GM19395 (cell line): ENCODE results near the gene KIF7.
"Not testable (repeated sequence)": the region's sequence is repeated elsewhere in the genome, so short reads cannot be mapped to it uniquely, and the experiment has no call there.

Experiments
- ATAC-seq: cut with Tn5 transposase; IDR thresholded peaks from one replicate; pipeline ENCODE4 v1.9.1; 2021; ENCODE audit warnings: mild to moderate bottlenecking, moderate library complexity; ENCODE audit not compliant: unreplicated experiment

The KIF7 gene, protein sequence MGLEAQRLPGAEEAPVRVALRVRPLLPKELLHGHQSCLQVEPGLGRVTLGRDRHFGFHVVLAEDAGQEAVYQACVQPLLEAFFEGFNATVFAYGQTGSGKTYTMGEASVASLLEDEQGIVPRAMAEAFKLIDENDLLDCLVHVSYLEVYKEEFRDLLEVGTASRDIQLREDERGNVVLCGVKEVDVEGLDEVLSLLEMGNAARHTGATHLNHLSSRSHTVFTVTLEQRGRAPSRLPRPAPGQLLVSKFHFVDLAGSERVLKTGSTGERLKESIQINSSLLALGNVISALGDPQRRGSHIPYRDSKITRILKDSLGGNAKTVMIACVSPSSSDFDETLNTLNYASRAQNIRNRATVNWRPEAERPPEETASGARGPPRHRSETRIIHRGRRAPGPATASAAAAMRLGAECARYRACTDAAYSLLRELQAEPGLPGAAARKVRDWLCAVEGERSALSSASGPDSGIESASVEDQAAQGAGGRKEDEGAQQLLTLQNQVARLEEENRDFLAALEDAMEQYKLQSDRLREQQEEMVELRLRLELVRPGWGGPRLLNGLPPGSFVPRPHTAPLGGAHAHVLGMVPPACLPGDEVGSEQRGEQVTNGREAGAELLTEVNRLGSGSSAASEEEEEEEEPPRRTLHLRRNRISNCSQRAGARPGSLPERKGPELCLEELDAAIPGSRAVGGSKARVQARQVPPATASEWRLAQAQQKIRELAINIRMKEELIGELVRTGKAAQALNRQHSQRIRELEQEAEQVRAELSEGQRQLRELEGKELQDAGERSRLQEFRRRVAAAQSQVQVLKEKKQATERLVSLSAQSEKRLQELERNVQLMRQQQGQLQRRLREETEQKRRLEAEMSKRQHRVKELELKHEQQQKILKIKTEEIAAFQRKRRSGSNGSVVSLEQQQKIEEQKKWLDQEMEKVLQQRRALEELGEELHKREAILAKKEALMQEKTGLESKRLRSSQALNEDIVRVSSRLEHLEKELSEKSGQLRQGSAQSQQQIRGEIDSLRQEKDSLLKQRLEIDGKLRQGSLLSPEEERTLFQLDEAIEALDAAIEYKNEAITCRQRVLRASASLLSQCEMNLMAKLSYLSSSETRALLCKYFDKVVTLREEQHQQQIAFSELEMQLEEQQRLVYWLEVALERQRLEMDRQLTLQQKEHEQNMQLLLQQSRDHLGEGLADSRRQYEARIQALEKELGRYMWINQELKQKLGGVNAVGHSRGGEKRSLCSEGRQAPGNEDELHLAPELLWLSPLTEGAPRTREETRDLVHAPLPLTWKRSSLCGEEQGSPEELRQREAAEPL (N-terminal part only)

GRCh38 chr15:89654847-89655805 is at the start of gene KIF7:
Gene KIF7, minus strand, starts transcription at chr15:89655467. Its CDS starts 2,537 bp downstream, at chr15:89652930.
- ATAC-seq = no peak

DNA sequence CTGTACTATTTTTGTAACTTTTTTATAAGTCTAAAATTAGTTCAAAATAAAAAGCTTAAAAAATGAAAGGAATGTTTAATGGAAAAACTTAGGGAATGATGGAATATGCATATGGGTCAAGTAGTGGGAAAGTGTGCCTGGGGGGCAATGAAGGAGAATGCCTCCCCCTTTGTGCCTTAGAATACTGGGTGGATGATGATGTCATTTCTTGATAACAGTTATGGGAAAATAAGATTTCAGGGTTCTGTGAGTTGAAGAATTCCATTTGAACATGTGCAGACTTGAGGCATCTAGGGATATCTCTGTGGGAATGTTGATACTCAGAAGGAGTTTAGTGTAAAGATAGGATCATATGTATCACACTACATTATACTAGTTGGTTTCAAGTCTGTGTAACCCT is 49.1 kb upstream of the KIF7 start:
- no peak for ATAC-seq

- ATAC-seq = no peak
Observed at GRCh38 chr15:89695198-89695597, 39.9 kb upstream of the KIF7 start.

DNA sequence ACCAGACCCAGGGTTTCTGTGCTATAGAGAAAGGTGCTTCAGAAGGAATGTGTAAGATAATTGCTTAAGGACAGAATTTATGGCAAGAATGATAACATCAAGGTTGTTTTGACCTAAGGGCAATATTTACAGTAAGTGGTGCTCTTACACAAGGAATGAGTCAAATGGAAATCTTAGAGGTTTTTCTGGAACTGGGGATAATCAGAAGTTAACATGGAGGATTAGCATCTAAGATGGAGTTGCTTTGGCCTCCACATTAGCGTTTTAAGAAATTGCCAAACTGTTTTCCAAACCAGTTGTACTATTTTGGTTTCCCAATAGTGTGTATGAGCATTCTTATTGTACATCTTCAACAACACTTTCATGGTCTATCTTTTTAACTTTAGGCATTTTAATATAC is 38.4 kb upstream of the KIF7 start:
- ATAC-seq = no peak

GRCh38 chr15:89693091-89693490 is 37.8 kb upstream of the KIF7 start:
- ATAC-seq = no peak

- peak; percentile 92 for ATAC-seq
Observed at GRCh38 chr15:89690276-89691218, 35.3 kb upstream of the KIF7 start, which contains the start of the genes PEX11A and WDR93. Gene PEX11A, minus strand, starts transcription at chr15:89690754. Its CDS starts 122 bp downstream, at chr15:89690632. Gene WDR93, plus strand, starts transcription at chr15:89690811. Its CDS starts 10,936 bp downstream, at chr15:89701747.

DNA sequence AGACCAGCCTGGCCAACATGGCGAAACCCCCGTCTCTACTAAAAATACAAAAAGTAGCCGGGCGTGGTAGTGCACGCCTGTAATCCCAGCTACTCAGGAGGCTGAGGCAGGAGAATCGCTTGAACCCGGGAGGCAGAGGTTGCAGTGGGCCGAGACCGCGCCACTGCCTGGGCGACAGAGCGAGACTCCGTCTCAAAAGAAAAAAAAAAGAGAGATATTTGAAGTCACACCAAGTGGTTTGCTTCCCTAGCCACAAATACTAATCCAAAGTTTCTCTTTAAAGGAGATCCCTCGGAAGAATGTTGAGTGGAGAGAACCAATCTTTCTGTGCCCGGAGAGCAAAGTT is 34.6 kb upstream of the KIF7 start:
- not testable (repeated sequence) for ATAC-seq

DNA sequence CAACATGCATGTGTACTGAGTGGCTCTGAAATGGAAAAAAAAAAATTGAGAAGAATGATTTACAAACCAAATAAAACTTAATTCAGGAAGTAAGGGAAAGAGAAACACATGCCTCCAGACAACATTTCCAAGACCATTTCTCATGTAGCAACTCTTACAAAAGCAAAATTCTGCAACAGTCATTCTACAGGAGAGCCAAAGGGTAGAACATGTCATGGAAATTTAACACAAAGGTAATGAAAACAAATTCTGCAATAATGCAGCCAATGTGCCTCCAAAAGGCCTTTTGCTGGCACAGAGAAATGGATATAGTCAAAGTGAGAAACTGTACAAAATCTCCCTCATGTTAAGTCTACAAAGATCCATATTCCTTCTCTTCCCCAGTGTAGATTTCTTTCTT is 31.3 kb upstream of the KIF7 start:
- no peak for ATAC-seq

DNA sequence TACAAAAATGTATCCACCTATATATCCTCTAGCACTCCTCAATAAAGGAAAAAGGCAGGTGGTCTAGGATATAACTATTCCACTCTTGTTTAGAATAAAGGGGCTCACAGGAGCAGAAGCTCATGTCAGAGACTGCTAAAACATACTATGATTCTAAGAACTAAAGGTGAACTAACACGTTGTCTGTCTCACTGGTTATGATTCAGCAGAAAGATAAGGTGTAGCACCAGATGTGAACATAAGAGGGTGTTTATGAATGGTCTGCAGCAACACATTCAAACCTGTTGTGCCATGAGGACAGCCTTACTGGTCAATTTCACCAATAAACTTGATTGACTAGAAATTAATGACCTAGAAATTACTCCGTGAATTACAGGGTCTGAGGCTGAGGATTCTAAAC is 30.7 kb upstream of the KIF7 start:
- no peak for ATAC-seq

DNA sequence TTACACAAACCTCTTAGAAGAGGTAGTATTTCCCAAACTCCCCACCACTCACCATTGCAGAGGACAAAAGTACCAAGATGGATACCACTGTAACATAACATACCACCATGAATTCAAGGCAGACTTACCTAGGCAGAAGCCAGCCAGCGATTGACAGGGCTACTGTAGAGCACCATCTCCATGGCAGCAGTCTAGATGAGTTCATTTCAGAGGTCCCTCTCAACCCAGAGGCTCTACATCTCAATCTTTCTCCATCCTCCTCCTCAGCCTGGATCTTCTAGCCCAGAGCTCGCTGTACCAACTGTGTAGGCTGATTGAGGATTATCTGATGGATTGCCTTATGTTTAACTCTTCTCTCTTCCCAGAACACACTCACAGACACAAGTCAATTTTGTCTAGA is 25.9 kb upstream of the KIF7 start:
- ATAC-seq = no peak

GRCh38 chr15:89680282-89680873 is 25.1 kb upstream of the KIF7 start:
- ATAC-seq = no peak

GRCh38 chr15:89679212-89679611 is 23.9 kb upstream of the KIF7 start, which contains the start of gene PLIN1:
Gene PLIN1, minus strand, starts transcription at chr15:89679367. Its CDS starts 1,878 bp downstream, at chr15:89677489.
- ATAC-seq = no peak

- ATAC-seq = no peak
Observed at GRCh38 chr15:89677381-89677780, 22.1 kb upstream of the KIF7 start.

DNA sequence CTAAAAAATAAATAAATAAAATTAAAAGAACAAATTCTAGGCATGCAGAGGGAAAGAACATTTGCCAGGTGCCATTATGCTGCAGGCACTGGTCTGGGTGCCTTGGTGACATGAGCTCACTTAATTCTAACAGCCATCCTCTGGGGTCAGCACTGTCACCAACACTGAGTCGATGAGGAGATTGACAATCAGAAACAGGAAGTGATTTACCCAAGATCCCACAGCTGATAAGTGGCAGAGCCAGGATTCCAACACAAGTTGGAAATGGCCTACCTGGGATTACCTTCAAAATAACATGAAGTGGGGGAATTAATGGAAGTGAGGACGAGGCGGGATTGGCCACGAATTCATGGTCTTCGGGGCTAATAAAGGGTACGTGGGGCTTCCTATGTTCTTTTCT is 20.3 kb upstream of the KIF7 start:
- no peak for ATAC-seq

DNA sequence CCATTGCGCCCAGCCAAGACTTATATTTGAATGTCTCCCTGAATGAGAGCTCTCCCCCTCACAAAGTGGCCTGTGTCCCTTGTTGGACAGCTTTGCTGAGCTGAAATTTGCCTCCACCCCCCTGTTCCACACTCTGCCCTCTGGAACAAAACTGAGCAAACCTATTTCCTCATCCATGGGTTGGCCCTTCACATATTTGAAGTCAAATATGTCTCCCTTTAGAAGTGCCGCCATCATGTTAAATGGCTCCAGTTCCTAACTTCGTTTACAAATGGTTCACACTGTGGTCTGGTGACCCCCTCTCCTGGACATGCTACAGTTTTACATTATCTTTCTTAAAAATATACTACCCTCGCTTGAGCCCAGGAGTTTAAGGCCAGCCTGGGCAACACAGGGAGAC is 19.3 kb upstream of the KIF7 start:
- ATAC-seq = no peak

DNA sequence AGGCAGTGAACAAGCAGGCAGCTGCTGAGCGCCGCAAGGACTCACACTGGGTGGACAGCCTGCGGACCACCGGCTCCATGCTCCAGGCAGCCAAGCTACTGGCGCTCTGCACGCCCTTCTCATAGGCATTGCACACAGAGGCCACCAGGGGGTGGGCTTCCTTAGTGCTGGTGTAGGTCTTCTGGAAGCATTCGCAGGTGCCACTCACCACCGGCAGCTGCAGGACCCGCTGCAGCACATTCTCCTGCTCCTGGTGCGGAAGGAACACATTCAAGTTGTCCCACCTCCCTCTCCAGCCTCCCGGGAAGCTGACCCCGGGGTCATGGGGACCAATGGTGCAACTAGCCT is 17.9 kb upstream of the KIF7 start:
- ATAC-seq = no peak

GRCh38 chr15:89672221-89673164 is 17.2 kb upstream of the KIF7 start:
- ATAC-seq = no peak
